ENCODE results near the gene VASH2.

GRCh38 chr1:212954514-212954913, 4.2 kb downstream of the VASH2 start:
- TF ChIP-seq EZH2phosphoT487 (IDR thresholded peaks at IDR 0.05; ENCODE audit: unreplicated experiment) (no peak), CTCF (conservative IDR thresholded peaks at IDR 0.05; ENCODE audit: low read depth in 2 of 2) (no peak), POLR2AphosphoS5 (IDR thresholded peaks at IDR 0.05; ENCODE audit: low read depth) (no peak)
